ENCODE results near the gene COQ8A.

DNA sequence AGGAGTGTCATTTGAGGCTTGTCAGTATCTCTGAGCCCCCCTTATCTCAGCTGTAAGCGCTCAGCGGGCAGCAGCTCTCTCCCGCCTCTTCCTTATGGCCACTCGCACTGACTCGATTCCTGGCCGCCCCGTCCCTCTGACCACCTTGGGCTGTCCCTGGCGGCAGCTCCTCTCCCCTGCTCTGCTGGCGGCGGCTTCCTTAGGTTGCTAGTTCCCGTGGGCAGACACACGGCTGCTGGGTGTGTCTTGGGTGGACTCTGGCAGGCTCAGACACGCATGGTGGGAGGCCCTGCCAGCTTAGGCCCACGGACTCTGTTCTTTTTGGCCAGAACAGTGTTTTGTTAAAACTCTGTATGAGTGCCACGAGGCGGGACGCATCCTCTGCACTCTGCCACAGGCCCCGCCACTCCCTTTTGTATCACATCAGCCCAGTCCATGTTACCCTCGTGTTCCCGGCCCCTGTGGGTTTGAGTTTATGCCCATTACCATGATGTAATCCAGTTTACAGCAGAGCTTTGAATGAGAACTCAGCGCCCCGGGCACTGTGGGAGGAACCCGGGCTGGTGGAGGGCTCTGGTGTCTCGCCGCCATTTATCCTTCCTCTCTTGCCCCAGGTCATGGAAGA is 45.9 kb downstream of the COQ8A start:
- TF ChIP-seq CTCF (IDR thresholded peaks at IDR 0.05) (no peak), FOXJ3 (CRISPR knock-in tag; IDR thresholded peaks at IDR 0.05; ENCODE audit: borderline replicate concordance) (no peak), ZNF425 (CRISPR knock-in tag; conservative IDR thresholded peaks at IDR 0.05) (no peak), SMAD3 (CRISPR knock-in tag; IDR thresholded peaks at IDR 0.05; ENCODE audit: borderline replicate concordance) (no peak), ATF6 (CRISPR knock-in tag; IDR thresholded peaks at IDR 0.05) (no peak), TEAD4 (CRISPR knock-in tag; IDR thresholded peaks at IDR 0.05) (no peak), SP1 (CRISPR knock-in tag; conservative IDR thresholded peaks at IDR 0.05) (no peak), EMX1 (CRISPR knock-in tag; IDR thresholded peaks at IDR 0.05) (no peak), NR2C2 (CRISPR knock-in tag; IDR thresholded peaks at IDR 0.05) (no peak)
- TF ChIP-seq, protein P1, sequence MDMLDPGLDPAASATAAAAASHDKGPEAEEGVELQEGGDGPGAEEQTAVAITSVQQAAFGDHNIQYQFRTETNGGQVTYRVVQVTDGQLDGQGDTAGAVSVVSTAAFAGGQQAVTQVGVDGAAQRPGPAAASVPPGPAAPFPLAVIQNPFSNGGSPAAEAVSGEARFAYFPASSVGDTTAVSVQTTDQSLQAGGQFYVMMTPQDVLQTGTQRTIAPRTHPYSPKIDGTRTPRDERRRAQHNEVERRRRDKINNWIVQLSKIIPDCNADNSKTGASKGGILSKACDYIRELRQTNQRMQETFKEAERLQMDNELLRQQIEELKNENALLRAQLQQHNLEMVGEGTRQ (CRISPR knock-in tag; IDR thresholded peaks at IDR 0.05), result no peak
- TF ChIP-seq, protein P2, sequence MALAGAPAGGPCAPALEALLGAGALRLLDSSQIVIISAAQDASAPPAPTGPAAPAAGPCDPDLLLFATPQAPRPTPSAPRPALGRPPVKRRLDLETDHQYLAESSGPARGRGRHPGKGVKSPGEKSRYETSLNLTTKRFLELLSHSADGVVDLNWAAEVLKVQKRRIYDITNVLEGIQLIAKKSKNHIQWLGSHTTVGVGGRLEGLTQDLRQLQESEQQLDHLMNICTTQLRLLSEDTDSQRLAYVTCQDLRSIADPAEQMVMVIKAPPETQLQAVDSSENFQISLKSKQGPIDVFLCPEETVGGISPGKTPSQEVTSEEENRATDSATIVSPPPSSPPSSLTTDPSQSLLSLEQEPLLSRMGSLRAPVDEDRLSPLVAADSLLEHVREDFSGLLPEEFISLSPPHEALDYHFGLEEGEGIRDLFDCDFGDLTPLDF (CRISPR knock-in tag; IDR thresholded peaks at IDR 0.05), result no peak

All from WTC11 (cell line).